Peyer's patch (tissue), 4 donors: ENCODE measurements around the gene ZNF528. TPM values are rescaled to one million over a fixed set of nuclear protein-coding genes. Genes with fewer than 3 reads are reported as not detected.
A peak's percentile ranks its signal among the peaks of the same experiment; 100 is the strongest.

Experiments used
- DNase-seq, 3 donors: peaks; one replicate each; pipeline ENCODE4 v3.0.0-alpha.2; 2017 to 2019
- H3K27ac ChIP-seq, 4 donors: fragments of 200-600 bp; sonication (generic); one replicate each; pipeline ENCODE4 v1.5.1; 2016 to 2019
- H3K27me3 ChIP-seq, 2 donors: fragments of 200-600 bp; sonication (generic); one replicate each; pipeline ENCODE4 v1.5.1; 2019
- H3K36me3 ChIP-seq, 3 donors: fragments of 200-600 bp; sonication (generic); one replicate each; pipeline ENCODE4 v1.5.1; 2016 to 2019
- H3K4me1 ChIP-seq, 4 donors: fragments of 200-600 bp; sonication (generic); one replicate each; pipeline ENCODE4 v1.5.1; 2016 to 2019
- H3K4me3 ChIP-seq, 4 donors: fragments of 200-600 bp; sonication (generic); 1 replicate in 3 of 4; 2 replicates in 1 of 4; pipeline ENCODE4 v1.5.1; 2016 to 2019; ENCODE audit warnings: mild to moderate bottlenecking in 1 of 4
- H3K9me3 ChIP-seq, 4 donors: fragments of 200-600 bp; sonication (generic); one replicate each; pipeline ENCODE4 v1.5.1; 2016 to 2019; ENCODE audit warnings: mild to moderate bottlenecking in 1 of 4
- CTCF ChIP-seq, 6 experiments: fragments of 450-650 bp in 4 of 6; fragments of 200-600 bp in 2 of 6; sonication (generic) in 1 of 6; IDR thresholded peaks; one replicate each; pipeline ENCODE4 v1.5.1; 2017 to 2019; ENCODE audit warnings: antibody characterized with exemption in 6 of 6, mild to moderate bottlenecking in 3 of 6, moderate library complexity in 1 of 6
- POLR2A ChIP-seq, 2 donors: fragments of 450-650 bp; IDR thresholded peaks; one replicate each; pipeline ENCODE4 v1.5.1; 2017; ENCODE audit warnings: antibody characterized with exemption in 2 of 2, mild to moderate bottlenecking in 2 of 2, moderate library complexity in 2 of 2
- total RNA-seq, 4 donors: library from RNA; depleted of rRNA; stranded (reverse); fragments of >200 nt; gene quantifications; one replicate each; pipeline ENCODE4 v1.1.0, GENCODE V29; 2016

ZNF528 gene
- total RNA-seq, result 10 to 100 TPM; 18.5 to 25.6 (median 20.8) TPM

GRCh38 chr19:52397310-52398080, at the start of gene ZNF528:
Gene ZNF528 (plus strand): TSS chr19:52397849. CDS start chr19:52402014, 4,165 bp downstream.
- Histone ChIP-seq H3K27me3 (no peaks in the 10 kb centered on the region), H3K36me3 (peaks cover 0 to 28% (median 0%) of the 10 kb centered on the region in 3 donors), H3K9me3 (peaks cover 0 to 27% (median 5%) of the 10 kb centered on the region in 4 donors), H3K27ac (peak within 1 kb of the TSS; percentile 61 to 71 (median 66)), H3K4me3 (peak within 1 kb of the TSS; percentile 60 to 79 (median 66)), H3K4me1 (peaks cover 0 to 15% (median 5%) of the 10 kb centered on the region in 4 donors)
- TF ChIP-seq CTCF (IDR thresholded peaks at IDR 0.05) (no peak), POLR2A (IDR thresholded peaks at IDR 0.05) (peak; percentile 45 to 48)
- peak; percentile 90 to 98 (median 96) for DNase-seq

GRCh38 chr19:52351512-52351911, 46.1 kb upstream of the ZNF528 start:
- Histone ChIP-seq H3K27me3 (no peaks in the 10 kb centered on the region), H3K4me1 (no peaks in the 10 kb centered on the region), H3K27ac (no peak overlapping the region), H3K36me3 (peaks cover 0 to 41% (median 0%) of the 10 kb centered on the region in 3 donors), H3K4me3 (no peak overlapping the region), H3K9me3 (peaks cover 0 to 7% (median 0%) of the 10 kb centered on the region in 4 donors)
- DNase-seq, result no peak
- no peak for TF ChIP-seq POLR2A (IDR thresholded peaks at IDR 0.05)
- no peak for TF ChIP-seq CTCF (IDR thresholded peaks at IDR 0.05)

- TF ChIP-seq CTCF (IDR thresholded peaks at IDR 0.05) (no peak), POLR2A (IDR thresholded peaks at IDR 0.05) (no peak)
- DNase-seq, result no peak
- peaks cover 0 to 60% (median 15%) of the 10 kb centered on the region in 4 donors for H3K9me3 ChIP-seq
- H3K36me3 ChIP-seq, result peaks cover 0 to 11% (median 0%) of the 10 kb centered on the region in 3 donors
- H3K27me3 ChIP-seq, result no peaks in the 10 kb centered on the region
- peaks cover 0 to 5% (median 0%) of the 10 kb centered on the region in 4 donors for H3K4me1 ChIP-seq
- H3K4me3 ChIP-seq, result no peak overlapping the region
- H3K27ac ChIP-seq, result no peak overlapping the region
Observed at GRCh38 chr19:52366414-52366824, 31.2 kb upstream of the ZNF528 start.

GRCh38 chr19:52369559-52370340, 27.9 kb upstream of the ZNF528 start, which contains the start of gene ZNF880:
Gene ZNF880 (plus strand): TSS chr19:52369923. CDS start chr19:52369966, 43 bp downstream.
- no peak for TF ChIP-seq POLR2A (IDR thresholded peaks at IDR 0.05)
- TF ChIP-seq CTCF (IDR thresholded peaks at IDR 0.05), result peak in 1 of 6 experiments; percentile 14
- Histone ChIP-seq H3K36me3 (peaks cover 0 to 30% (median 2%) of the 10 kb centered on the region in 3 donors), H3K9me3 (peaks cover 0 to 52% (median 10%) of the 10 kb centered on the region in 4 donors), H3K27ac (peak within 1 kb of the TSS; percentile 81 to 92 (median 90)), H3K4me1 (peaks cover 0 to 5% (median 0%) of the 10 kb centered on the region in 4 donors), H3K27me3 (no peaks in the 10 kb centered on the region), H3K4me3 (peak within 1 kb of the TSS; percentile 65 to 75 (median 70))
- peak; percentile 89 to 96 (median 92) for DNase-seq

- Histone ChIP-seq H3K27me3 (no peaks in the 10 kb centered on the region), H3K4me1 (peaks cover 0 to 5% (median 0%) of the 10 kb centered on the region in 4 donors), H3K4me3 (peak overlapping the region; percentile 65 to 75 (median 70)), H3K36me3 (peaks cover 0 to 35% (median 4%) of the 10 kb centered on the region in 3 donors), H3K27ac (peak overlapping the region; percentile 81 to 92 (median 90)), H3K9me3 (peaks cover 0 to 47% (median 11%) of the 10 kb centered on the region in 4 donors)
- TF ChIP-seq CTCF (IDR thresholded peaks at IDR 0.05), result no peak
- no peak for TF ChIP-seq POLR2A (IDR thresholded peaks at IDR 0.05)
- no peak for DNase-seq
Observed at GRCh38 chr19:52370341-52370710, 27.3 kb upstream of the ZNF528 start.
